ENCODE data around the gene MMP15. TPM values are rescaled to one million over a fixed set of nuclear protein-coding genes. Genes with fewer than 3 reads are reported as not detected.

MMP15 gene
- total and polyA plus RNA-seq, 2 of the 13 experiments (the other 11 are each of a cell fraction or from before 2014, with no cell fraction given): 35.2 to 44.9 TPM

GRCh38 chr16:58020628-58021521 lies 4.7 kb upstream of the MMP15 start (continued):
- TF ChIP-seq, protein P1, sequence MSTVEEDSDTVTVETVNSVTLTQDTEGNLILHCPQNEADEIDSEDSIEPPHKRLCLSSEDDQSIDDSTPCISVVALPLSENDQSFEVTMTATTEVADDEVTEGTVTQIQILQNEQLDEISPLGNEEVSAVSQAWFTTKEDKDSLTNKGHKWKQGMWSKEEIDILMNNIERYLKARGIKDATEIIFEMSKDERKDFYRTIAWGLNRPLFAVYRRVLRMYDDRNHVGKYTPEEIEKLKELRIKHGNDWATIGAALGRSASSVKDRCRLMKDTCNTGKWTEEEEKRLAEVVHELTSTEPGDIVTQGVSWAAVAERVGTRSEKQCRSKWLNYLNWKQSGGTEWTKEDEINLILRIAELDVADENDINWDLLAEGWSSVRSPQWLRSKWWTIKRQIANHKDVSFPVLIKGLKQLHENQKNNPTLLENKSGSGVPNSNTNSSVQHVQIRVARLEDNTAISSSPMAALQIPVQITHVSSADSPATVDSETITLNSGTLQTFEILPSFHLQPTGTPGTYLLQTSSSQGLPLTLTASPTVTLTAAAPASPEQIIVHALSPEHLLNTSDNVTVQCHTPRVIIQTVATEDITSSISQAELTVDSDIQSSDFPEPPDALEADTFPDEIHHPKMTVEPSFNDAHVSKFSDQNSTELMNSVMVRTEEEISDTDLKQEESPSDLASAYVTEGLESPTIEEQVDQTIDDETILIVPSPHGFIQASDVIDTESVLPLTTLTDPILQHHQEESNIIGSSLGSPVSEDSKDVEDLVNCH (CRISPR knock-in tag; IDR thresholded peaks at IDR 0.05): no peak
- no peak for TF ChIP-seq ZBTB37 (CRISPR knock-in tag; IDR thresholded peaks at IDR 0.05)
- TF ChIP-seq, protein P2, sequence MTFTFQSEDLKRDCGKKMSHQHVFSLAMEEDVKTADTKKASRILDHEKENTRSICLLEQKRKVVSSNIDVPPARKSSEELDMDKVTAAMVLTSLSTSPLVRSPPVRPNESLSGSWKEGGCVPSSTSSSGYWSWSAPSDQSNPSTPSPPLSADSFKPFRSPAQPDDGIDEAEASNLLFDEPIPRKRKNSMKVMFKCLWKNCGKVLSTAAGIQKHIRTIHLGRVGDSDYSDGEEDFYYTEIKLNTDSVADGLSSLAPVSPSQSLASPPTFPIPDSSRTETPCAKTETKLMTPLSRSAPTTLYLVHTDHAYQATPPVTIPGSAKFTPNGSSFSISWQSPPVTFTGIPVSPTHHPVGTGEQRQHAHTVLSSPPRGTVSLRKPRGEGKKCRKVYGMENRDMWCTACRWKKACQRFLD (CRISPR knock-in tag; IDR thresholded peaks at IDR 0.05; ENCODE audit: borderline replicate concordance): no peak
- peak; percentile 56 for TF ChIP-seq PHF5A (CRISPR knock-in tag; IDR thresholded peaks at IDR 0.05; ENCODE audit: low read depth, unreplicated experiment)

Measured in HepG2 (cell line).